ENCODE data around the gene IGLL1.

DNA sequence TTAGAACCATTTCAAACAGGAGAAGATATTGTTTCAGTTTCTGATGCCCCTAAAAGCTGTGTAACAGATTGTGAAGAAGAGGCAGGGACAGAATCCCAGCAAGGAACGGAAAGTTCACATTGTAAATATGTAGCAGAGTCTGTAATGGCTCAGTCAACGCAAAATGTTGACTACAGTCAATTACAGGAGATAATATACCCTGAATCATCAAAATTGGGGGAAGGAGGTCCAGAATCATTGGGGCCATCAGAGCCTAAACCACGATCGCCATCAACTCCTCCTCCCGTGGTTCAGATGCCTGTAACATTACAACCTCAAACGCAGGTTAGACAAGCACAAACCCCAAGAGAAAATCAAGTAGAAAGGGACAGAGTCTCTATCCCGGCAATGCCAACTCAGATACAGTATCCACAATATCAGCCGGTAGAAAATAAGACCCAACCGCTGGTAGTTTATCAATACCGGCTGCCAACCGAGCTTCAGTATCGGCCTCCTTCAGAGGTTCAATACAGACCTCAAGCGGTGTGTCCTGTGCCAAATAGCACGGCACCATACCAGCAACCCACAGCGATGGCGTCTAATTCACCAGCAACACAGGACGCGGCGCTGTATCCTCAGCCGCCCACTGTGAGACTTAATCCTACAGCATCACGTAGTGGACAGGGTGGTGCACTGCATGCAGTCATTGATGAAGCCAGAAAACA lies 40.8 kb downstream of the IGLL1 start:
- TF ChIP-seq CTCF (IDR thresholded peaks at IDR 0.05) (peak; percentile 75 to 97 (median 92)), POLR2A (IDR thresholded peaks at IDR 0.05) (no peak)
